ENCODE results near the gene TNFRSF12A. TPM values are rescaled to one million over a fixed set of nuclear protein-coding genes. Genes with fewer than 3 reads are reported as not detected.

Gene TNFRSF12A
- total and polyA plus RNA-seq, 9 of the 15 experiments (the other 6 are each of a cell fraction or from before 2014, with no cell fraction given) = 0.41 to 61.8 (median 26.5) TPM

GRCh38 chr16:3022208-3022683, 2.1 kb downstream of the TNFRSF12A start (continued):
- TF ChIP-seq, protein P1, sequence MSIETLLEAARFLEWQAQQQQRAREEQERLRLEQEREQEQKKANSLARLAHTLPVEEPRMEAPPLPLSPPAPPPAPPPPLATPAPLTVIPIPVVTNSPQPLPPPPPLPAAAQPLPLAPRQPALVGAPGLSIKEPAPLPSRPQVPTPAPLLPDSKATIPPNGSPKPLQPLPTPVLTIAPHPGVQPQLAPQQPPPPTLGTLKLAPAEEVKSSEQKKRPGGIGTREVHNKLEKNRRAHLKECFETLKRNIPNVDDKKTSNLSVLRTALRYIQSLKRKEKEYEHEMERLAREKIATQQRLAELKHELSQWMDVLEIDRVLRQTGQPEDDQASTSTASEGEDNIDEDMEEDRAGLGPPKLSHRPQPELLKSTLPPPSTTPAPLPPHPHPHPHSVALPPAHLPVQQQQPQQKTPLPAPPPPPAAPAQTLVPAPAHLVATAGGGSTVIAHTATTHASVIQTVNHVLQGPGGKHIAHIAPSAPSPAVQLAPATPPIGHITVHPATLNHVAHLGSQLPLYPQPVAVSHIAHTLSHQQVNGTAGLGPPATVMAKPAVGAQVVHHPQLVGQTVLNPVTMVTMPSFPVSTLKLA (conservative IDR thresholded peaks at IDR 0.05) = peak in 1 of 2 experiments; percentile 41; a peak in 1 of 4 replicates
- TF ChIP-seq, protein P2, sequence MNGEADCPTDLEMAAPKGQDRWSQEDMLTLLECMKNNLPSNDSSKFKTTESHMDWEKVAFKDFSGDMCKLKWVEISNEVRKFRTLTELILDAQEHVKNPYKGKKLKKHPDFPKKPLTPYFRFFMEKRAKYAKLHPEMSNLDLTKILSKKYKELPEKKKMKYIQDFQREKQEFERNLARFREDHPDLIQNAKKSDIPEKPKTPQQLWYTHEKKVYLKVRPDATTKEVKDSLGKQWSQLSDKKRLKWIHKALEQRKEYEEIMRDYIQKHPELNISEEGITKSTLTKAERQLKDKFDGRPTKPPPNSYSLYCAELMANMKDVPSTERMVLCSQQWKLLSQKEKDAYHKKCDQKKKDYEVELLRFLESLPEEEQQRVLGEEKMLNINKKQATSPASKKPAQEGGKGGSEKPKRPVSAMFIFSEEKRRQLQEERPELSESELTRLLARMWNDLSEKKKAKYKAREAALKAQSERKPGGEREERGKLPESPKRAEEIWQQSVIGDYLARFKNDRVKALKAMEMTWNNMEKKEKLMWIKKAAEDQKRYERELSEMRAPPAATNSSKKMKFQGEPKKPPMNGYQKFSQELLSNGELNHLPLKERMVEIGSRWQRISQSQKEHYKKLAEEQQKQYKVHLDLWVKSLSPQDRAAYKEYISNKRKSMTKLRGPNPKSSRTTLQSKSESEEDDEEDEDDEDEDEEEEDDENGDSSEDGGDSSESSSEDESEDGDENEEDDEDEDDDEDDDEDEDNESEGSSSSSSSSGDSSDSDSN (IDR thresholded peaks at IDR 0.05; ENCODE audit: borderline replicate concordance in 1 of 2, low read depth in 2 of 2, low read length in 2 of 2) = peak in 1 of 2 experiments; percentile 24; a peak in 1 of 4 replicates
- TF ChIP-seq ZBTB7A (IDR thresholded peaks at IDR 0.05; ENCODE audit: borderline replicate concordance, control insufficient read depth, low read depth, low read length) = peak; percentile 18; the same call in 1 of the 2 replicates
- no peak; the same call in 1 of the 2 replicates for TF ChIP-seq ZNF592 (IDR thresholded peaks at IDR 0.05)
- peak; percentile 19 to 92; a peak in 2 of 4 replicates for TF ChIP-seq MAZ (CRISPR knock-in tag; conservative IDR thresholded peaks at IDR 0.05 in 1 of 2, IDR thresholded peaks at IDR 0.05 in 1 of 2)
- peak; percentile 52; the same call in 1 of the 2 replicates for TF ChIP-seq XRCC5 (IDR thresholded peaks at IDR 0.05; ENCODE audit: low read depth, low read length)
- TF ChIP-seq SMARCA4 (IDR thresholded peaks at IDR 0.05) = peak; percentile 94
- TF ChIP-seq, protein P3, sequence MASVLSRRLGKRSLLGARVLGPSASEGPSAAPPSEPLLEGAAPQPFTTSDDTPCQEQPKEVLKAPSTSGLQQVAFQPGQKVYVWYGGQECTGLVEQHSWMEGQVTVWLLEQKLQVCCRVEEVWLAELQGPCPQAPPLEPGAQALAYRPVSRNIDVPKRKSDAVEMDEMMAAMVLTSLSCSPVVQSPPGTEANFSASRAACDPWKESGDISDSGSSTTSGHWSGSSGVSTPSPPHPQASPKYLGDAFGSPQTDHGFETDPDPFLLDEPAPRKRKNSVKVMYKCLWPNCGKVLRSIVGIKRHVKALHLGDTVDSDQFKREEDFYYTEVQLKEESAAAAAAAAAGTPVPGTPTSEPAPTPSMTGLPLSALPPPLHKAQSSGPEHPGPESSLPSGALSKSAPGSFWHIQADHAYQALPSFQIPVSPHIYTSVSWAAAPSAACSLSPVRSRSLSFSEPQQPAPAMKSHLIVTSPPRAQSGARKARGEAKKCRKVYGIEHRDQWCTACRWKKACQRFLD (CRISPR knock-in tag; IDR thresholded peaks at IDR 0.05) = 0 out of 2 replicates have a peak, but pooled peaks have one; percentile 12
- TF ChIP-seq, protein P4, sequence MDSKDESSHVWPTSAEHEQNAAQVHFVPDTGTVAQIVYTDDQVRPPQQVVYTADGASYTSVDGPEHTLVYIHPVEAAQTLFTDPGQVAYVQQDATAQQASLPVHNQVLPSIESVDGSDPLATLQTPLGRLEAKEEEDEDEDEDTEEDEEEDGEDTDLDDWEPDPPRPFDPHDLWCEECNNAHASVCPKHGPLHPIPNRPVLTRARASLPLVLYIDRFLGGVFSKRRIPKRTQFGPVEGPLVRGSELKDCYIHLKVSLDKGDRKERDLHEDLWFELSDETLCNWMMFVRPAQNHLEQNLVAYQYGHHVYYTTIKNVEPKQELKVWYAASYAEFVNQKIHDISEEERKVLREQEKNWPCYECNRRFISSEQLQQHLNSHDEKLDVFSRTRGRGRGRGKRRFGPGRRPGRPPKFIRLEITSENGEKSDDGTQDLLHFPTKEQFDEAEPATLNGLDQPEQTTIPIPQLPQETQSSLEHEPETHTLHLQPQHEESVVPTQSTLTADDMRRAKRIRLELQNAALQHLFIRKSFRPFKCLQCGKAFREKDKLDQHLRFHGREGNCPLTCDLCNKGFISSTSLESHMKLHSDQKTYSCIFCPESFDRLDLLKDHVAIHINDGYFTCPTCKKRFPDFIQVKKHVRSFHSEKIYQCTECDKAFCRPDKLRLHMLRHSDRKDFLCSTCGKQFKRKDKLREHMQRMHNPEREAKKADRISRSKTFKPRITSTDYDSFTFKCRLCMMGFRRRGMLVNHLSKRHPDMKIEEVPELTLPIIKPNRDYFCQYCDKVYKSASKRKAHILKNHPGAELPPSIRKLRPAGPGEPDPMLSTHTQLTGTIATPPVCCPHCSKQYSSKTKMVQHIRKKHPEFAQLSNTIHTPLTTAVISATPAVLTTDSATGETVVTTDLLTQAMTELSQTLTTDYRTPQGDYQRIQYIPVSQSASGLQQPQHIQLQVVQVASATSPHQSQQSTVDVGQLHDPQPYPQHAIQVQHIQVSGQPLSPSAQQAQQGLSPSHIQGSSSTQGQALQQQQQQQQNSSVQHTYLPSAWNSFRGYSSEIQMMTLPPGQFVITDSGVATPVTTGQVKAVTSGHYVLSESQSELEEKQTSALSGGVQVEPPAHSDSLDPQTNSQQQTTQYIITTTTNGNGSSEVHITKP (IDR thresholded peaks at IDR 0.05; ENCODE audit: partially characterized antibody) = peak; percentile 51
- TF ChIP-seq JUNB (CRISPR knock-in tag; conservative IDR thresholded peaks at IDR 0.05) = peak; percentile 64
- TF ChIP-seq FOS (IDR thresholded peaks at IDR 0.05; ENCODE audit: extremely low read depth, insufficient read length) = peak; percentile 78
- TF ChIP-seq RBM34 (IDR thresholded peaks at IDR 0.05; ENCODE audit: borderline replicate concordance, insufficient read depth, low read length) = no peak

Data from K562 (cell line).